Caco-2 (cell line): ENCODE data around the gene FMN1. TPM values are rescaled to one million over a fixed set of nuclear protein-coding genes. Genes with fewer than 3 reads are reported as not detected.

Experiments
- BruUV-seq: library from RNA; stranded (reverse); fragments of 400-500 nt; replicated peaks from 2 replicates; lab custom pipeline; 2021; lab: Mats Ljungman, UMichigan
- CTCF ChIA-PET: fragments of 300-600 bp; sonication (Branson Sonifier 250); formaldehyde crosslinking; loops from one replicate; lab custom pipeline; 2022; ENCODE audit warnings: antibody characterized with exemption; lab: Charles Lee
- POLR2A ChIA-PET: fragments of 300-600 bp; sonication (Branson Sonifier 250); formaldehyde crosslinking; loops from one replicate; lab custom pipeline; 2022; ENCODE audit warnings: antibody characterized with exemption; lab: Charles Lee
- DNase-seq, 2 experiments: peaks; one replicate each; pipeline versions ENCODE4 v3.0.0 to v3.0.0-alpha.2; 2020 to 2022
- H3K27me3 ChIP-seq: replicated peaks from 2 replicates; pipeline ENCODE4 v1.6.0; 2011; ENCODE audit warnings: low read length; ENCODE audit not compliant: control insufficient read depth, insufficient read depth
- H3K36me3 ChIP-seq: 2 replicates; pipeline ENCODE4 v1.5.1; 2011; ENCODE audit warnings: low read length; ENCODE audit not compliant: control insufficient read depth, insufficient read depth
- H3K4me1 ChIP-seq: fragments of 250-450 bp; sonication (Bioruptor Pico); 2 replicates; pipeline ENCODE4 v1.5.1; 2020; ENCODE audit warnings: mild to moderate bottlenecking
- H3K4me3 ChIP-seq: 2 replicates; pipeline ENCODE4 v1.5.1; 2011; ENCODE audit warnings: low read depth, mild to moderate bottlenecking, control low read depth, low read length
- H3K9me3 ChIP-seq: fragments of 250-450 bp; sonication (Bioruptor Pico); 2 replicates; pipeline ENCODE4 v1.5.1; 2020; ENCODE audit warnings: mild to moderate bottlenecking, moderate library complexity
- H3K27ac Mint-ChIP-seq: one replicate; pipeline ENCODE4 v1.8.0; 2022; ENCODE audit warnings: mixed read lengths; ENCODE audit not compliant: unreplicated experiment
- H3K27me3 Mint-ChIP-seq: one replicate; pipeline ENCODE4 v1.8.0; 2022; ENCODE audit warnings: mixed read lengths; ENCODE audit not compliant: insufficient read depth, unreplicated experiment
- H3K36me3 Mint-ChIP-seq: one replicate; pipeline ENCODE4 v1.8.0; 2022; ENCODE audit warnings: mild to moderate bottlenecking, mixed read lengths; ENCODE audit not compliant: insufficient read depth, unreplicated experiment
- H3K4me1 Mint-ChIP-seq: one replicate; pipeline ENCODE4 v1.8.0; 2022; ENCODE audit warnings: low read depth, mixed read lengths; ENCODE audit not compliant: unreplicated experiment
- H3K4me3 Mint-ChIP-seq: one replicate; pipeline ENCODE4 v1.8.0; 2022; ENCODE audit warnings: mild to moderate bottlenecking, moderate library complexity, mixed read lengths; ENCODE audit not compliant: unreplicated experiment
- H3K9me3 Mint-ChIP-seq: one replicate; pipeline ENCODE4 v1.8.0; 2022; ENCODE audit warnings: mixed read lengths; ENCODE audit not compliant: unreplicated experiment
- CTCF ChIP-seq, 2 experiments: fragments of 200-600 bp in 1 of 2; IDR thresholded peaks; 1 replicate in 1 of 2; 2 replicates in 1 of 2; pipeline versions ENCODE4 v1.5.1 to v1.8.0; 2011 to 2022; ENCODE audit warnings: antibody characterized with exemption in 1 of 2, control low read depth in 1 of 2, inconsistent platforms in 1 of 2, low read depth in 1 of 2, low read length in 1 of 2, mild to moderate bottlenecking in 1 of 2, moderate library complexity in 1 of 2; ENCODE audit not compliant: insufficient read depth in 1 of 2, severe bottlenecking in 1 of 2, unreplicated experiment in 1 of 2
- intact Hi-C: fragments of 100-400 bp; cut with micrococcal nuclease; formaldehyde crosslinking; loops from one replicate; pipeline ENCODE4 v1.10.0; 2022; ENCODE audit not compliant: unreplicated experiment
- total RNA-seq: library from RNA; stranded (reverse); gene quantifications from 2 replicates; pipeline ENCODE4 v1.2.3, GENCODE V29; 2022

FMN1 gene
- total RNA-seq, 1 experiment from 2014 or later, result 1.6 TPM

DNA sequence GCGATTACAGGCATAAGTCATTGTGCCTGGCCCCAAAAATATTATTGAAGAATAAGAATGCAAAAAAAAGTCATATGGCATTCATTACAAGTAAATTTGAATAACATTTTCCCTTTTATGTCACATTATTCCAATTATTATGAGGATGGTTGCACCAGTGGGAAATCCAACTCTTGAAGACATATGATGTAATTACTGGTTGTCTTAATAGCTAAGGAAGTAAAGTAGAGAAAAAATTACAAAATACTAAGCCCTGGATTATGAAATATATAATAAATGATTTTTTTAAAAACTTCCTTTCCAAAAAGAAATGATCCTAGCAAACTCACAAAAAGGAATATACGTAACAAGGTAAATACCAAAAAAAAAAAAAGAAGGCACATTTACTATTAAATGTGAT is 98.9 kb downstream of the FMN1 start:
- BruUV-seq, result no TSS peak
- Mint-ChIP-seq H3K36me3 (no peaks in the 10 kb centered on the region), H3K4me1 (no peaks in the 10 kb centered on the region), H3K27me3 (peaks cover 8% of the 10 kb centered on the region), H3K9me3 (no peaks in the 10 kb centered on the region), H3K27ac (no peak overlapping the region), H3K4me3 (no peak overlapping the region)
- CTCF ChIA-PET, result no interaction called here
- DNase-seq, result no peak
- Histone ChIP-seq H3K4me1 (no peaks in the 10 kb centered on the region), H3K36me3 (no peaks in the 10 kb centered on the region), H3K27me3 (no peaks in the 10 kb centered on the region), H3K9me3 (no peaks in the 10 kb centered on the region), H3K4me3 (no peak overlapping the region)
- no peak for TF ChIP-seq CTCF (IDR thresholded peaks at IDR 0.05; ENCODE audit: insufficient read depth in 1 of 2, low read depth in 1 of 2, low read length in 1 of 2, severe bottlenecking in 1 of 2, unreplicated experiment in 1 of 2)
- intact Hi-C loops, result no loop called here
- POLR2A ChIA-PET, result no interaction called here

- Histone ChIP-seq H3K4me1 (no peaks in the 10 kb centered on the region), H3K27me3 (no peaks in the 10 kb centered on the region), H3K4me3 (no peak overlapping the region), H3K9me3 (no peaks in the 10 kb centered on the region), H3K36me3 (no peaks in the 10 kb centered on the region)
- ChIA-PET CTCF (no interaction called here), POLR2A (no interaction called here)
- Mint-ChIP-seq H3K36me3 (no peaks in the 10 kb centered on the region), H3K27me3 (peaks cover 8% of the 10 kb centered on the region), H3K4me3 (no peak overlapping the region), H3K27ac (no peak overlapping the region), H3K9me3 (no peaks in the 10 kb centered on the region), H3K4me1 (no peaks in the 10 kb centered on the region)
- intact Hi-C loops, result no loop called here
- BruUV-seq, result no TSS peak
- no peak for TF ChIP-seq CTCF (IDR thresholded peaks at IDR 0.05; ENCODE audit: insufficient read depth in 1 of 2, low read depth in 1 of 2, low read length in 1 of 2, severe bottlenecking in 1 of 2, unreplicated experiment in 1 of 2)
- DNase-seq, result no peak
These were observed 100.2 kb downstream of the FMN1 start for GRCh38 chr15:33094336-33094735.

GRCh38 chr15:33093222-33093621 is 101.3 kb downstream of the FMN1 start:
- no peak overlapping the region for H3K4me3 ChIP-seq
- no peak overlapping the region for H3K4me3 Mint-ChIP-seq
- no peaks in the 10 kb centered on the region for H3K9me3 ChIP-seq
- no peaks in the 10 kb centered on the region for H3K4me1 Mint-ChIP-seq
- BruUV-seq, result no TSS peak
- CTCF ChIA-PET, result no interaction called here
- no peak for TF ChIP-seq CTCF (IDR thresholded peaks at IDR 0.05; ENCODE audit: insufficient read depth in 1 of 2, low read depth in 1 of 2, low read length in 1 of 2, severe bottlenecking in 1 of 2, unreplicated experiment in 1 of 2)
- H3K36me3 ChIP-seq, result no peaks in the 10 kb centered on the region
- no peak overlapping the region for H3K27ac Mint-ChIP-seq
- H3K9me3 Mint-ChIP-seq, result no peaks in the 10 kb centered on the region
- no peaks in the 10 kb centered on the region for H3K4me1 ChIP-seq
- H3K27me3 ChIP-seq, result no peaks in the 10 kb centered on the region
- intact Hi-C loops, result no loop called here
- no peak for DNase-seq
- H3K27me3 Mint-ChIP-seq, result peaks cover 11% of the 10 kb centered on the region
- H3K36me3 Mint-ChIP-seq, result no peaks in the 10 kb centered on the region
- POLR2A ChIA-PET, result no interaction called here
